Measurements from ENCODE around the gene SLC52A3. TPM values are rescaled to one million over a fixed set of nuclear protein-coding genes. Genes with fewer than 3 reads are reported as not detected.

The SLC52A3 gene
- total and polyA plus RNA-seq, 9 of the 15 experiments (the other 6 are each of a cell fraction or from before 2014, with no cell fraction given), result 0.06 to 0.60 (median 0.11) TPM

- intact Hi-C loops (cut with micrococcal nuclease), result no loop called here
- TF ChIP-seq MBD2 (IDR thresholded peaks at IDR 0.05; ENCODE audit: borderline replicate concordance, low read depth) (no peak), RBBP5 (IDR thresholded peaks at IDR 0.05; ENCODE audit: borderline replicate concordance, insufficient read depth, low read length, poor library complexity, severe bottlenecking) (no peak), MAFK (IDR thresholded peaks at IDR 0.05; ENCODE audit: low read length) (no peak), CBX8 (IDR thresholded peaks at IDR 0.05; ENCODE audit: borderline replicate concordance, extremely low read depth, low read depth, low read length, poor library complexity, severe bottlenecking) (no peak)
- H3K27me3 ChIP-seq (ENCODE audit: control insufficient read depth in 2 of 2, insufficient read depth in 2 of 2, low read length in 2 of 2), result peaks cover 2 to 5% of the 10 kb centered on the region in 2 experiments; a peak in 2 of 5 replicates
- no peak overlapping the region for H3K4me3 ChIP-seq
- no peak for DNase-seq (ENCODE audit: extremely low read depth in 1 of 4, low spot score in 3 of 4)
- ATAC-seq, result no peak
- FAIRE-seq, result no peak
- no peaks in the 10 kb centered on the region for H3K9me1 ChIP-seq (ENCODE audit: control insufficient read depth, insufficient read depth, low read length)
- BruUV-seq (replicated peaks), result no TSS peak
- no peaks in the 10 kb centered on the region; a peak in 3 of 5 replicates for H3K4me1 ChIP-seq (replicated peaks in 1 of 2; ENCODE audit: control insufficient read depth in 2 of 2, insufficient read depth in 2 of 2, low read length in 2 of 2)
- H2AFZ ChIP-seq (ENCODE audit: low read depth, low read length), result no peak overlapping the region
- ChIA-PET POLR2A (no interaction called here), CTCF (ENCODE audit: low intra/inter-chr PET ratio) (no interaction called here)
- WGBS (ENCODE audit: insufficient coverage, low coverage, missing lambda C conversion rate), result 57% methylated on average over 5 of the region's 5 CpGs
- H3K4me2 ChIP-seq (ENCODE audit: insufficient read depth, low read length), result no peak overlapping the region
- H3K9me3 ChIP-seq (replicated peaks; ENCODE audit: control insufficient read depth, insufficient read depth, low read depth, low read length), result no peaks in the 10 kb centered on the region
- no peak overlapping the region for H3K27ac ChIP-seq (ENCODE audit: extremely low read depth, low read depth, low read length)
- no peaks in the 10 kb centered on the region for H3K79me2 ChIP-seq (ENCODE audit: control insufficient read depth, insufficient read depth, low read length)
- no peaks in the 10 kb centered on the region for H3K36me3 ChIP-seq (ENCODE audit: control insufficient read depth, insufficient read depth, low read length)
- no peak overlapping the region for H3K9ac ChIP-seq (ENCODE audit: insufficient read depth in 1 of 2, low read depth in 2 of 2, low read length in 2 of 2)
- H4K20me1 ChIP-seq (replicated peaks; ENCODE audit: control insufficient read depth, insufficient read depth, low read length), result no peaks in the 10 kb centered on the region
- in situ Hi-C loops (cut with MboI), result no loop called here
Observed at GRCh38 chr20:751761-752160, 16.5 kb downstream of the SLC52A3 start.

- DNase-seq (ENCODE audit: extremely low read depth in 1 of 4, low spot score in 3 of 4), result peak; percentile 61 to 70 (median 66)
- POLR2A ChIA-PET, result interaction anchor here (0.7 to 1.0 kb wide), 2 partner anchors 12 to 504 kb away, joined by 3 to 4 read pairs; no protein-coding TSS in a partner anchor
- intact Hi-C loops (cut with micrococcal nuclease) (no loop called here), in situ Hi-C loops (cut with MboI) (no loop called here)
- BruUV-seq (replicated peaks), result no TSS peak
- FAIRE-seq, result peak; percentile 91
- Histone ChIP-seq H3K27me3 (ENCODE audit: control insufficient read depth in 2 of 2, insufficient read depth in 2 of 2, low read length in 2 of 2) (peaks cover 0 to 2% of the 10 kb centered on the region in 2 experiments; a peak in 1 of 5 replicates), H3K79me2 (ENCODE audit: control insufficient read depth, insufficient read depth, low read length) (no peaks in the 10 kb centered on the region), H3K9ac (ENCODE audit: insufficient read depth in 1 of 2, low read depth in 2 of 2, low read length in 2 of 2) (no peak overlapping the region), H3K9me1 (ENCODE audit: control insufficient read depth, insufficient read depth, low read length) (no peaks in the 10 kb centered on the region), H3K36me3 (ENCODE audit: control insufficient read depth, insufficient read depth, low read length) (no peaks in the 10 kb centered on the region), H4K20me1 (replicated peaks; ENCODE audit: control insufficient read depth, insufficient read depth, low read length) (no peaks in the 10 kb centered on the region), H3K4me3 (no peak overlapping the region), H2AFZ (ENCODE audit: low read depth, low read length) (peak overlapping the region; percentile 76), H3K4me1 (replicated peaks in 1 of 2; ENCODE audit: control insufficient read depth in 2 of 2, insufficient read depth in 2 of 2, low read length in 2 of 2) (no peaks in the 10 kb centered on the region; a peak in 3 of 5 replicates), H3K27ac (ENCODE audit: extremely low read depth, low read depth, low read length) (no peak overlapping the region), H3K9me3 (replicated peaks; ENCODE audit: control insufficient read depth, insufficient read depth, low read depth, low read length) (peaks cover 1% of the 10 kb centered on the region; the same call in 1 of the 2 replicates), H3K4me2 (ENCODE audit: insufficient read depth, low read length) (peak overlapping the region; percentile 14; the same call in 1 of the 2 replicates)
- peak; percentile 98 for ATAC-seq
- 0% methylated on average over 2 of the region's 3 CpGs for WGBS (ENCODE audit: insufficient coverage, low coverage, missing lambda C conversion rate)
- CTCF ChIA-PET (ENCODE audit: low intra/inter-chr PET ratio), result no interaction called here
- TF ChIP-seq, protein P1, sequence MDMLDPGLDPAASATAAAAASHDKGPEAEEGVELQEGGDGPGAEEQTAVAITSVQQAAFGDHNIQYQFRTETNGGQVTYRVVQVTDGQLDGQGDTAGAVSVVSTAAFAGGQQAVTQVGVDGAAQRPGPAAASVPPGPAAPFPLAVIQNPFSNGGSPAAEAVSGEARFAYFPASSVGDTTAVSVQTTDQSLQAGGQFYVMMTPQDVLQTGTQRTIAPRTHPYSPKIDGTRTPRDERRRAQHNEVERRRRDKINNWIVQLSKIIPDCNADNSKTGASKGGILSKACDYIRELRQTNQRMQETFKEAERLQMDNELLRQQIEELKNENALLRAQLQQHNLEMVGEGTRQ (CRISPR knock-in tag; IDR thresholded peaks at IDR 0.05), result peak; percentile 94
- TF ChIP-seq, protein P2, sequence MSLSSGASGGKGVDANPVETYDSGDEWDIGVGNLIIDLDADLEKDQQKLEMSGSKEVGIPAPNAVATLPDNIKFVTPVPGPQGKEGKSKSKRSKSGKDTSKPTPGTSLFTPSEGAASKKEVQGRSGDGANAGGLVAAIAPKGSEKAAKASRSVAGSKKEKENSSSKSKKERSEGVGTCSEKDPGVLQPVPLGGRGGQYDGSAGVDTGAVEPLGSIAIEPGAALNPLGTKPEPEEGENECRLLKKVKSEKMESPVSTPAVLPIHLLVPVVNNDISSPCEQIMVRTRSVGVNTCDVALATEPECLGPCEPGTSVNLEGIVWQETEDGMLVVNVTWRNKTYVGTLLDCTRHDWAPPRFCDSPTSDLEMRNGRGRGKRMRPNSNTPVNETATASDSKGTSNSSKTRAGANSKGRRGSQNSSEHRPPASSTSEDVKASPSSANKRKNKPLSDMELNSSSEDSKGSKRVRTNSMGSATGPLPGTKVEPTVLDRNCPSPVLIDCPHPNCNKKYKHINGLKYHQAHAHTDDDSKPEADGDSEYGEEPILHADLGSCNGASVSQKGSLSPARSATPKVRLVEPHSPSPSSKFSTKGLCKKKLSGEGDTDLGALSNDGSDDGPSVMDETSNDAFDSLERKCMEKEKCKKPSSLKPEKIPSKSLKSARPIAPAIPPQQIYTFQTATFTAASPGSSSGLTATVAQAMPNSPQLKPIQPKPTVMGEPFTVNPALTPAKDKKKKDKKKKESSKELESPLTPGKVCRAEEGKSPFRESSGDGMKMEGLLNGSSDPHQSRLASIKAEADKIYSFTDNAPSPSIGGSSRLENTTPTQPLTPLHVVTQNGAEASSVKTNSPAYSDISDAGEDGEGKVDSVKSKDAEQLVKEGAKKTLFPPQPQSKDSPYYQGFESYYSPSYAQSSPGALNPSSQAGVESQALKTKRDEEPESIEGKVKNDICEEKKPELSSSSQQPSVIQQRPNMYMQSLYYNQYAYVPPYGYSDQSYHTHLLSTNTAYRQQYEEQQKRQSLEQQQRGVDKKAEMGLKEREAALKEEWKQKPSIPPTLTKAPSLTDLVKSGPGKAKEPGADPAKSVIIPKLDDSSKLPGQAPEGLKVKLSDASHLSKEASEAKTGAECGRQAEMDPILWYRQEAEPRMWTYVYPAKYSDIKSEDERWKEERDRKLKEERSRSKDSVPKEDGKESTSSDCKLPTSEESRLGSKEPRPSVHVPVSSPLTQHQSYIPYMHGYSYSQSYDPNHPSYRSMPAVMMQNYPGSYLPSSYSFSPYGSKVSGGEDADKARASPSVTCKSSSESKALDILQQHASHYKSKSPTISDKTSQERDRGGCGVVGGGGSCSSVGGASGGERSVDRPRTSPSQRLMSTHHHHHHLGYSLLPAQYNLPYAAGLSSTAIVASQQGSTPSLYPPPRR (CRISPR knock-in tag; IDR thresholded peaks at IDR 0.05; ENCODE audit: borderline replicate concordance), result no peak
- TF ChIP-seq MAFG (tag; conservative IDR thresholded peaks at IDR 0.05), result 0 out of 2 replicates have a peak, but pooled peaks have one; percentile 9
- TF ChIP-seq PKNOX1 (IDR thresholded peaks at IDR 0.05), result peak; percentile 18; the same call in 1 of the 2 replicates
Observed at GRCh38 chr20:750801-751200, 17.5 kb downstream of the SLC52A3 start.

Measured in K562 (cell line).